Measurements from ENCODE around the gene TRIM10.

- TF ChIP-seq, protein P1, sequence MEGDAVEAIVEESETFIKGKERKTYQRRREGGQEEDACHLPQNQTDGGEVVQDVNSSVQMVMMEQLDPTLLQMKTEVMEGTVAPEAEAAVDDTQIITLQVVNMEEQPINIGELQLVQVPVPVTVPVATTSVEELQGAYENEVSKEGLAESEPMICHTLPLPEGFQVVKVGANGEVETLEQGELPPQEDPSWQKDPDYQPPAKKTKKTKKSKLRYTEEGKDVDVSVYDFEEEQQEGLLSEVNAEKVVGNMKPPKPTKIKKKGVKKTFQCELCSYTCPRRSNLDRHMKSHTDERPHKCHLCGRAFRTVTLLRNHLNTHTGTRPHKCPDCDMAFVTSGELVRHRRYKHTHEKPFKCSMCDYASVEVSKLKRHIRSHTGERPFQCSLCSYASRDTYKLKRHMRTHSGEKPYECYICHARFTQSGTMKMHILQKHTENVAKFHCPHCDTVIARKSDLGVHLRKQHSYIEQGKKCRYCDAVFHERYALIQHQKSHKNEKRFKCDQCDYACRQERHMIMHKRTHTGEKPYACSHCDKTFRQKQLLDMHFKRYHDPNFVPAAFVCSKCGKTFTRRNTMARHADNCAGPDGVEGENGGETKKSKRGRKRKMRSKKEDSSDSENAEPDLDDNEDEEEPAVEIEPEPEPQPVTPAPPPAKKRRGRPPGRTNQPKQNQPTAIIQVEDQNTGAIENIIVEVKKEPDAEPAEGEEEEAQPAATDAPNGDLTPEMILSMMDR (IDR thresholded peaks at IDR 0.05), result no peak
- no peak for TF ChIP-seq POLR2A (IDR thresholded peaks at IDR 0.05)
Observed at GRCh38 chr6:30160785-30161531, at the start of gene TRIM10.

Data from right lobe of liver (tissue), 4 donors.